CD4-positive, CD25-positive, alpha-beta regulatory T cell (primary cell): ENCODE measurements around the gene FARP1. TPM values are rescaled to one million over a fixed set of nuclear protein-coding genes. Genes with fewer than 3 reads are reported as not detected.
"Not testable (repeated sequence)": the region's sequence is repeated elsewhere in the genome, so short reads cannot be mapped to it uniquely, and the experiment has no call there.

ENCODE experiments used
- ATAC-seq, 2 donors: fragments of 150-1000 bp; cut with Tn5 transposase; one replicate each; pipeline ENCODE4 v1.10.0; 2021; ENCODE audit warnings: low read depth in 2 of 2, moderate number of reproducible peaks in 2 of 2, moderate library complexity in 1 of 2
- DNase-seq, 3 donors: peaks; one replicate each; pipeline versions ENCODE4 v3.0.0 to v3.0.0-alpha.2; 2012 to 2022; ENCODE audit warnings: mixed read lengths in 1 of 3
- H3K27ac ChIP-seq: one replicate; pipeline ENCODE4 v1.7.0; 2013; ENCODE audit warnings: mild to moderate bottlenecking, low read length; ENCODE audit not compliant: insufficient read depth, poor library complexity, severe bottlenecking
- H3K27me3 ChIP-seq: one replicate; pipeline ENCODE4 v1.7.0; 2013; ENCODE audit warnings: low read length; ENCODE audit not compliant: control insufficient read depth, insufficient read depth
- H3K36me3 ChIP-seq: one replicate; pipeline ENCODE4 v1.7.0; 2013; ENCODE audit warnings: mild to moderate bottlenecking, low read length, moderate library complexity; ENCODE audit not compliant: control insufficient read depth, insufficient read depth
- H3K4me1 ChIP-seq: 2 replicates; pipeline ENCODE4 v1.7.0; 2013; ENCODE audit warnings: mild to moderate bottlenecking, low read length; ENCODE audit not compliant: insufficient read depth, control insufficient read depth, poor library complexity, severe bottlenecking
- H3K4me3 ChIP-seq: one replicate; pipeline ENCODE4 v1.7.0; 2013; ENCODE audit warnings: low read depth, mild to moderate bottlenecking, low read length, moderate library complexity
- H3K9me3 ChIP-seq, 2 experiments: 1 replicate in 1 of 2; 2 replicates in 1 of 2; pipeline ENCODE4 v1.7.0; 2013; ENCODE audit warnings: low read length in 2 of 2, mild to moderate bottlenecking in 1 of 2, moderate library complexity in 1 of 2; ENCODE audit not compliant: control insufficient read depth in 2 of 2
- H3K27ac Mint-ChIP-seq, 3 donors: one replicate each; pipeline ENCODE4 v1.8.0; 2020 to 2022; ENCODE audit warnings: mild to moderate bottlenecking in 3 of 3, mixed read lengths in 3 of 3, moderate library complexity in 2 of 3
- H3K27me3 Mint-ChIP-seq: one replicate; pipeline ENCODE4 v1.8.0; 2022; ENCODE audit warnings: mild to moderate bottlenecking, mixed read lengths
- H3K36me3 Mint-ChIP-seq: one replicate; pipeline ENCODE4 v1.8.0; 2020; ENCODE audit warnings: mixed read lengths
- H3K4me1 Mint-ChIP-seq, 4 donors: one replicate each; pipeline ENCODE4 v1.8.0; 2020 to 2022; ENCODE audit warnings: mixed read lengths in 4 of 4, mild to moderate bottlenecking in 1 of 4
- H3K4me3 Mint-ChIP-seq, 4 donors: one replicate each; pipeline ENCODE4 v1.8.0; 2020 to 2022; ENCODE audit warnings: mild to moderate bottlenecking in 4 of 4, mixed read lengths in 4 of 4, moderate library complexity in 3 of 4
- H3K9me3 Mint-ChIP-seq, 7 donors: one replicate each; pipeline ENCODE4 v1.8.0; 2020 to 2022; ENCODE audit warnings: mixed read lengths in 7 of 7, mild to moderate bottlenecking in 3 of 7, moderate library complexity in 2 of 7
- polyA plus RNA-seq, 4 donors: library from polyadenylated mRNA; unstranded; fragments of 300-500 nt; fragmentation: Illumina TruSeq; gene quantifications; one replicate each; pipeline ENCODE4 v1.2.3, GENCODE V29; 2021
- total RNA-seq: library from RNA; stranded (reverse); gene quantifications from one replicate; pipeline ENCODE4 v1.2.3, GENCODE V29; 2022

The FARP1 gene
- total and polyA plus RNA-seq, 5 donors from 2014 or later = 0.25 to 0.79 (median 0.46) TPM

- Histone ChIP-seq H3K4me1 (no peaks in the 10 kb centered on the region), H3K27me3 (peaks cover 5% of the 10 kb centered on the region), H3K9me3 (no peaks in the 10 kb centered on the region), H3K4me3 (no peak overlapping the region), H3K36me3 (no peaks in the 10 kb centered on the region), H3K27ac (no peak overlapping the region)
- Mint-ChIP-seq H3K27me3 (no peaks in the 10 kb centered on the region), H3K4me3 (no peak overlapping the region), H3K36me3 (no peaks in the 10 kb centered on the region), H3K27ac (no peak overlapping the region), H3K4me1 (no peaks in the 10 kb centered on the region), H3K9me3 (peaks cover 0 to 3% (median 0%) of the 10 kb centered on the region in 7 donors)
- DNase-seq (no peak), ATAC-seq (no peak)
These were observed 82.4 kb downstream of the FARP1 start for GRCh38 chr13:98225036-98225940.

GRCh38 chr13:98226496-98226895, 83.6 kb downstream of the FARP1 start:
- H3K4me1 Mint-ChIP-seq = no peaks in the 10 kb centered on the region
- no peak overlapping the region for H3K4me3 Mint-ChIP-seq
- peaks cover 0 to 6% (median 0%) of the 10 kb centered on the region in 7 donors for H3K9me3 Mint-ChIP-seq
- H3K36me3 Mint-ChIP-seq = no peaks in the 10 kb centered on the region
- no peak overlapping the region for H3K4me3 ChIP-seq
- no peak for DNase-seq
- no peaks in the 10 kb centered on the region for H3K36me3 ChIP-seq
- no peaks in the 10 kb centered on the region for H3K27me3 Mint-ChIP-seq
- ATAC-seq = no peak
- peak overlapping the region in 1 of 3 donors; percentile 17 for H3K27ac Mint-ChIP-seq
- peaks cover 3% of the 10 kb centered on the region for H3K27me3 ChIP-seq
- no peak overlapping the region for H3K27ac ChIP-seq
- no peaks in the 10 kb centered on the region for H3K4me1 ChIP-seq
- H3K9me3 ChIP-seq = no peaks in the 10 kb centered on the region

- no peak overlapping the region for H3K4me3 Mint-ChIP-seq
- H3K4me1 Mint-ChIP-seq = no peaks in the 10 kb centered on the region
These were observed 85.9 kb downstream of the FARP1 start for GRCh38 chr13:98228661-98229341.

GRCh38 chr13:98230762-98231161, 87.9 kb downstream of the FARP1 start:
- not testable (repeated sequence) for H3K4me3 ChIP-seq, ATAC-seq, H3K4me1 Mint-ChIP-seq, H3K9me3 ChIP-seq, H3K4me1 ChIP-seq, H3K36me3 Mint-ChIP-seq, H3K27me3 Mint-ChIP-seq, H3K9me3 Mint-ChIP-seq, DNase-seq, H3K4me3 Mint-ChIP-seq, H3K27me3 ChIP-seq, H3K27ac ChIP-seq, H3K27ac Mint-ChIP-seq, H3K36me3 ChIP-seq

More at GRCh38 chr13:98228661-98229341, 85.9 kb downstream of the FARP1 start:
- Mint-ChIP-seq H3K27ac (no peak overlapping the region), H3K27me3 (no peaks in the 10 kb centered on the region), H3K9me3 (peaks cover 0 to 6% (median 0%) of the 10 kb centered on the region in 7 donors), H3K36me3 (no peaks in the 10 kb centered on the region)
- DNase-seq (no peak), ATAC-seq (no peak)
- no peaks in the 10 kb centered on the region for H3K9me3 ChIP-seq
- no peaks in the 10 kb centered on the region for H3K4me1 ChIP-seq
- no peak overlapping the region for H3K4me3 ChIP-seq
- H3K27me3 ChIP-seq = peaks cover under 1% of the 10 kb centered on the region
- no peaks in the 10 kb centered on the region for H3K36me3 ChIP-seq
- H3K27ac ChIP-seq = no peak overlapping the region

GRCh38 chr13:98232456-98232855, 89.6 kb downstream of the FARP1 start:
- no peaks in the 10 kb centered on the region for H3K27me3 ChIP-seq
- no peaks in the 10 kb centered on the region for H3K4me1 ChIP-seq

GRCh38 chr13:98233127-98233526, 90.2 kb downstream of the FARP1 start:
- no peaks in the 10 kb centered on the region for H3K36me3 ChIP-seq
- DNase-seq (no peak), ATAC-seq (no peak)
- H3K4me1 ChIP-seq = no peaks in the 10 kb centered on the region
- H3K27me3 Mint-ChIP-seq = peaks cover 4% of the 10 kb centered on the region
- no peak overlapping the region for H3K27ac Mint-ChIP-seq
- H3K27me3 ChIP-seq = no peaks in the 10 kb centered on the region
- H3K27ac ChIP-seq = no peak overlapping the region
- no peaks in the 10 kb centered on the region for H3K36me3 Mint-ChIP-seq
- no peaks in the 10 kb centered on the region for H3K9me3 ChIP-seq
- peaks cover 0 to 6% (median 0%) of the 10 kb centered on the region in 7 donors for H3K9me3 Mint-ChIP-seq
- H3K4me3 Mint-ChIP-seq = no peak overlapping the region
- no peaks in the 10 kb centered on the region for H3K4me1 Mint-ChIP-seq
- H3K4me3 ChIP-seq = no peak overlapping the region

More at GRCh38 chr13:98232456-98232855, 89.6 kb downstream of the FARP1 start:
- Mint-ChIP-seq H3K27ac (no peak overlapping the region), H3K27me3 (peaks cover 4% of the 10 kb centered on the region), H3K36me3 (no peaks in the 10 kb centered on the region), H3K9me3 (peaks cover 0 to 6% (median 0%) of the 10 kb centered on the region in 7 donors), H3K4me1 (no peaks in the 10 kb centered on the region), H3K4me3 (no peak overlapping the region)
- H3K36me3 ChIP-seq = no peaks in the 10 kb centered on the region
- no peak for DNase-seq
- H3K4me3 ChIP-seq = no peak overlapping the region
- no peaks in the 10 kb centered on the region for H3K9me3 ChIP-seq
- no peak overlapping the region for H3K27ac ChIP-seq
- ATAC-seq = no peak

- ATAC-seq (no peak), DNase-seq (no peak)
- Histone ChIP-seq H3K9me3 (no peaks in the 10 kb centered on the region), H3K27me3 (no peaks in the 10 kb centered on the region), H3K36me3 (no peaks in the 10 kb centered on the region), H3K4me3 (no peak overlapping the region), H3K4me1 (no peaks in the 10 kb centered on the region), H3K27ac (no peak overlapping the region)
- Mint-ChIP-seq H3K9me3 (peaks cover 0 to 6% (median 0%) of the 10 kb centered on the region in 7 donors), H3K4me1 (no peaks in the 10 kb centered on the region), H3K36me3 (no peaks in the 10 kb centered on the region), H3K27ac (no peak overlapping the region), H3K4me3 (no peak overlapping the region), H3K27me3 (peaks cover 4% of the 10 kb centered on the region)
These were observed 91.5 kb downstream of the FARP1 start for GRCh38 chr13:98234348-98234747.
